Stimulated activated CD4-positive, alpha-beta T cell treated with anti-CD3 and anti-CD28 coated beads, TNF-alpha, amount 100 ng/mL, for 24 hours (primary cell): ENCODE measurements around the gene FNDC3B.
A peak's percentile ranks its signal among the peaks of the same experiment; 100 is the strongest.
"Not testable (repeated sequence)": the region's sequence is repeated elsewhere in the genome, so short reads cannot be mapped to it uniquely, and the experiment has no call there.

Experiments used
- DNase-seq, 3 experiments: peaks; one replicate each; pipeline ENCODE4 v3.0.0-alpha.2; 2020; ENCODE audit warnings: low read depth in 3 of 3

Gene FNDC3B

GRCh38 chr3:172031996-172032395 lies 7.4 kb upstream of the FNDC3B start:
- no peak for DNase-seq

- DNase-seq: no peak
Observed at GRCh38 chr3:172033396-172033795, 6.0 kb upstream of the FNDC3B start.

GRCh38 chr3:172034786-172035685 lies 4.3 kb upstream of the FNDC3B start:
- no peak for DNase-seq

GRCh38 chr3:172036541-172037215 lies 2.7 kb upstream of the FNDC3B start:
- no peak for DNase-seq

GRCh38 chr3:172038798-172039435 lies 461 bp upstream of the FNDC3B start:
- no peak for DNase-seq

GRCh38 chr3:172040078-172040980 lies 951 bp downstream of the FNDC3B start:
- peak in 1 of 3 experiments; percentile 15 for DNase-seq

GRCh38 chr3:172040981-172041963 lies 1.9 kb downstream of the FNDC3B start:
- DNase-seq: no peak

- DNase-seq: no peak
Observed at GRCh38 chr3:172042136-172042662, 2.8 kb downstream of the FNDC3B start.

GRCh38 chr3:172042663-172043179 lies 3.3 kb downstream of the FNDC3B start:
- not testable (repeated sequence) for DNase-seq

- no peak for DNase-seq
Observed at GRCh38 chr3:172043233-172043632, 3.9 kb downstream of the FNDC3B start.

- no peak for DNase-seq
Observed at GRCh38 chr3:172043766-172044165, 4.4 kb downstream of the FNDC3B start.

- DNase-seq: no peak
Observed at GRCh38 chr3:172044833-172045585, 5.6 kb downstream of the FNDC3B start.

GRCh38 chr3:172046268-172046915 lies 7.0 kb downstream of the FNDC3B start:
- no peak for DNase-seq

GRCh38 chr3:172047567-172048115 lies 8.3 kb downstream of the FNDC3B start:
- DNase-seq: no peak

GRCh38 chr3:172048599-172048998 lies 9.2 kb downstream of the FNDC3B start:
- DNase-seq: no peak

- DNase-seq: no peak
Observed at GRCh38 chr3:172051310-172051956, 12.1 kb downstream of the FNDC3B start.

GRCh38 chr3:172051957-172052354 lies 12.6 kb downstream of the FNDC3B start:
- no peak for DNase-seq

- DNase-seq: no peak
Observed at GRCh38 chr3:172052405-172052804, 13.0 kb downstream of the FNDC3B start.
